GM21619 (cell line): ENCODE data around the gene KRT5.
"Not testable (repeated sequence)": the region's sequence is repeated elsewhere in the genome, so short reads cannot be mapped to it uniquely, and the experiment has no call there.

Experiments
- ATAC-seq: cut with Tn5 transposase; IDR thresholded peaks from one replicate; pipeline ENCODE4 v1.9.1; 2021; ENCODE audit not compliant: unreplicated experiment

KRT5 gene

GRCh38 chr12:52522346-52523011 lies 2.3 kb upstream of the KRT5 start:
- no peak for ATAC-seq

DNA sequence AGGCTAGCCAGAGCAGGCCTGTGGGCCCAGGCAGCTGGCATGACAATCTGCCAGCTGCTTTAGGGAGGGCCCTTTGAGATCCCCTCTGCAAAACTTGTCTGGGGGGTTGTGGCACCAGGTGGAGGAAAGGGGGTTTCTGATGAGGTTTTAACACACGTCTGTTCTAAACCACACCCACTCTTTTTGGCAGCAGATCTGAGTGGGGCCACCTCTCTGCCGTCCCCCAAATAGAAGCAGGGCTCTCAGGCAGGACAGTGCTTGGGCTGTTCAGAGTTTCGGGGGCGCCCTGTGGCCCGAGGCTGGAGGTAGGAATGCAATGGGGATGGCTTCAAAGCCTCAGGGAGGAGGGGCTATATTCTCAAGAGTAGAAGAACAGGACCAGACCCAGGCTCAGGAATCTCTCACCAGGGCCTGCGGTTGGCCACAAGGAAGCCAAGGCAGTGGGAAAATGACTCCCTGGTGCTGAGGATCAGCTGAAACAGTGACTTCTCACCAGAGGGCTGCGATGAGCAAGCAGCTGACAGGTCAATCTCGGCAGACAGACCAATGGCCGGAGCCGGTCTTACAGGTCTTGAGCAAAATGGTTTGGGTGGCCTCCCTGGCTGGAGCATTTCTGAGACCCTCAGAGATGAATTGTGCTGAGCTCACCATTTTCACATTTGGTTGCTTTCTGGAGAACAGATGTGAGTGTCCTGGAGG lies 1.5 kb upstream of the KRT5 start:
- ATAC-seq, result no peak

GRCh38 chr12:52521175-52521567 lies 977 bp upstream of the KRT5 start:
- no peak for ATAC-seq

GRCh38 chr12:52519387-52519703 lies 849 bp downstream of the KRT5 start:
- no peak for ATAC-seq

GRCh38 chr12:52518574-52519386 lies 1.4 kb downstream of the KRT5 start:
- no peak for ATAC-seq

GRCh38 chr12:52517888-52518287 lies 2.3 kb downstream of the KRT5 start:
- no peak for ATAC-seq

- ATAC-seq, result no peak
Measured at GRCh38 chr12:52517005-52517835, 3.0 kb downstream of the KRT5 start.

- no peak for ATAC-seq
Measured at GRCh38 chr12:52515927-52516831, 4.0 kb downstream of the KRT5 start.

- no peak for ATAC-seq
Measured at GRCh38 chr12:52515319-52515646, 4.9 kb downstream of the KRT5 start.

GRCh38 chr12:52514471-52515318 lies 5.5 kb downstream of the KRT5 start:
- ATAC-seq, result no peak

DNA sequence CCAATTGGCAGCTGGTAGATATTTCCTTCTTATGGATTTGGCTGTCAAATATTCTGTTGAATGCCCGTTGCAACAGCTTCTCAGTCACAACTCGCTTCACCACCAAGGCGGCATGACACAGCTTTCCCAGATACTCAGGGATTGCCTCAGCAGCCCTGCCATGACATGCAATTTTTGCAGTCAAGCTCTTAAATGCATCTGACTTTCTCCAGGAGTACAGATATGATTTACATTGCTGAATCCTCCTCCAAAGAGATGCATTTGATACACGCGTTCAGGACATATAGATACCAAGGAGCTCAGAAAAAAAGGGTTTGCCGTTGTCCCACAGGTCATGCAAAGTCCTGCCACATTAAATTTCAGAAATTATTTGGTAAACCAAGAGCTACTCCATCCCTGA lies 6.5 kb downstream of the KRT5 start:
- ATAC-seq, result no peak

DNA sequence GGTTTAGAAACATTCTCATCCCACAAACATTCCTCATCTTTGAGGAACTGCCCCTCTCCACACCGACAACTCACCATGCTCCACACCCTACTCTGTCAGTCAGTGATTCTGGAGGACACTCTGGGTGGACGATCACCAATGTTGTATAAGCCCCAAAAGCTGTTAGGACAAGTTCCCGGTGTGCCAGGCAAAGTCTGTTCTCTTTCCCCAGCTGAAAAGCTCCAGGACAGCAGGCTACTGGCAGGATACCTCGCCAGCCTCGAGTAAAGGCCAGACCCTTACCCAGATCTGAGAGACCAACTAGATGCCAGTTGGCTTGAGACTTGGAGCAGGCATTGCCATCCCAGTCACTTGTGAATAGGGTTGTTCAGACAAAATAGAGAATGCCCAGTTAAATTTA lies 12.0 kb downstream of the KRT5 start:
- ATAC-seq, result no peak

DNA sequence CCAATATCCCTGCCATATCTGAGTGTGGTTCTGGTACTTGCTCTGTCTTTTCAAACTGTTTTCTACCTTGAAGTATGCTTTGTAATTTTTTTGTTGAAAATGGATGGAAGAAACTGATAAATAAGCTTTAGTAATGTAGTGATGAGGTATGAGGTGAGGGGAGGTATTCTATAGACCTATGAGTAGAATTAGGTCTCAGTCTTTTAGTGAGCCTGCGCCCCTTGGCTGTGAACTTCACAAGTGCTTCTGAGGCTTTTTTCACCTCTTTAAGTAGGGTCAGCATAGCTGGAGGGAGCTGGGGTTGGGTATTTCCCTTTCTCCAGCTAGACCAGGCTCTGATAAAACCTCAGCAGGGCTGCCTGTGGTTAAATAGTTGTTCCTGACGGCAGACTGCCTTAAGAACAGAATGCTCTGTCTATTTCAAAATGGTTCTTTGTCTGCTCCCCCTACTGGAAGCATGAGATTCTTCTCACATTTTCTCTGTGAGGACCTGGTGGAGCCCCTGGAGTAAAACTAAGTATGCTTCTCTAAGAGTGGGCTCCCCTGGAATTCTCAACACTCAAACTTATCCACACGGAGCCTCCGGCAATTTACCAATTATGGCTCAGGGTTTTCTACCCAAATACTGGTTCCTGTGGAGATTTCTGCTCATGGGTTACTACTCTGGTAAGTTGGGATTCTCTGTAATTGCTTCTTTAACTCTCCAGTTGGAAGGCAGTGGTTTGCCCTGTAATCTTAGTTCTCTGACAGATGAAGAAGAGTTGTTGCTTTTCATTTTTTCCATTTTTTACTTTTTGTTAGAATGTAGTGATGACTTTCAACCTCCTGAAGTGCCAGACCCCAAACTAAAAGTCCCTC lies 13.1 kb downstream of the KRT5 start:
- no peak for ATAC-seq

GRCh38 chr12:52502877-52503276 lies 17.3 kb downstream of the KRT5 start:
- no peak for ATAC-seq

- ATAC-seq, result no peak
Measured at GRCh38 chr12:52501490-52501889, 18.7 kb downstream of the KRT5 start.

DNA sequence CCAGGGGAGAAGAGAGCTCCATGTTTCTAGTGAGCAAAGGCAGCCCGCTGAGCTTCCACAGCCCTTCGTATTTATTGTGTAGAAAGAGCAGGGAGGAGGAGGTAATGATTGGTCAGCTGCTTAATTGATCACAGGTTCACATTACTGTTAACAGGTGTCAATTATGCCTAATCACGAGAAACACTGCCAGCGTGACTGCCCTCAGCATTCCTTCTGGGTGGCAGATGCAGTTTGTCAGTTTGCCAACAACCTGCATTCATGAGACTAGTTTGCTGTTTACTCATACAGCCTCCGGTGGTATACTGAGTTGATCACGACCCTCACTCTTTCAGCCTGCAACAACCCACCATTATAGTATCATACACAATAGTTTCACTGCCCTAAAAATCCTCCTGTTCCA lies 19.6 kb downstream of the KRT5 start:
- not testable (repeated sequence) for ATAC-seq

- ATAC-seq, result no peak
Measured at GRCh38 chr12:52499806-52500560, 20.2 kb downstream of the KRT5 start.

GRCh38 chr12:52498946-52499345 lies 21.2 kb downstream of the KRT5 start:
- ATAC-seq, result no peak
